IPS DF 4.7 (cell line): ENCODE results near the gene CFAP45.

Experiments used
- DNase-seq: peaks from one replicate; pipeline ENCODE4 v3.0.0-alpha.2; 2013; ENCODE audit warnings: low spot score; ENCODE audit errors: extremely low read depth

The CFAP45 gene

GRCh38 chr1:159879977-159880376 is 20.0 kb downstream of the CFAP45 start:
- DNase-seq, result no peak

DNA sequence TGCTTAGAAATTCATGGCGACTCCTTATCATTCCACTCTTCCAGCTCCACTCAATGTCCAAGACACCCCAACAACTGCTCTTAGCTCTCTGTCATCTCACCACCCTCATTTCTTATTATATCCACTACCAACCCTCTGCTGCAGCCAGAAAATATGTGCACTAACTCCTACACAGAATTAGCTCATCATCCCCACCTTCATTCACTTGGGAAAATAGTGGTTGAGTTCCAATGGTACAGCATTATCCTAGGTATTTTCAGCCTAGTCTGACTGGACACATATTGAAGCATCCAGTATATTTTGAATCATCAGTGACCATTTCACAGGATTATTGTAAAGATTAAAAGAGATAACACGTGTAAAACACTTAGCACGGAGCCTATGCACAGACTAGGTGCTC is 20.8 kb downstream of the CFAP45 start:
- no peak for DNase-seq

GRCh38 chr1:159877695-159878444 is 22.1 kb downstream of the CFAP45 start:
- no peak for DNase-seq

- no peak for DNase-seq
These were observed 26.3 kb downstream of the CFAP45 start for GRCh38 chr1:159873530-159874143.

DNA sequence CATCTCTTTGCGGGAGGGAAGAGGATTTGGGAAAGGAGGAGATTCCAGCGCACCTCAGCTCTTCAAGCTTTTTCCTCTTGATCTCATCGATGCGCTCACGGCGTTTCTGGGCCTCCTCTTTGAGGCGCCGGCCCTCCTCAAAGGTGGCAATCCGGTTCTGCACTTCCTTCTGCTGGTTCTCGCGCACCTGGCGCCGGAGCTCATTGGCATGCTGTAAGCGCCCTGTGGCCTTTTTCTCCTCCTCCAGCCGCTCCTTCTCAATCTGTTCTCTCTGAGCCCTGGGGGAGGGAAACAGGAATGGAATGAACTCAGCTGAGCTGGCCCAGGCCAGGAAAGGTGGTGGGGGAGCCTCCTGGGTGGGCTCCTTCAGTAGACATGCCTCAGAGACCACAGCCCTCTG is 27.1 kb downstream of the CFAP45 start:
- no peak for DNase-seq

GRCh38 chr1:159870704-159871103 is 29.3 kb downstream of the CFAP45 start:
- no peak for DNase-seq

- DNase-seq, result no peak
These were observed 30.4 kb downstream of the CFAP45 start for GRCh38 chr1:159869607-159870006.

DNA sequence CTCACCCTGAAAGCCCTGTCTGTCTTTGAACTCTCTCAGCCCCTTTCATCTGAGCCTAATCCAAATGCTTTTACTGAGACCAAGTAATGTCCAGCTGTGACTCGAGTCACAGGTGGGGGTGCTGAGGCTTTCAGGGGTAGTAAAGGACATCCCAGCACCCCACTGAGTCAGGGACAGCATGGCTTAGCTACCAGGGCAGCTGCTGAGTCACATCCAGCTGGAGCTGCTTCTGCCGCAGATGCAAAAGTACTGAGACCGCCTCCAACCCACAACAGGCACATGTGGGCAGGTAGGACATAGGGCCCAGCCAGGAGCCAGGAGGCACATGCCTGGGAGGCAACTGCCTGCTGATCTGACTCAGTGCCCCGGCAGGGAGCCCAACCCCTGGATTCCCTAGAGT is 30.8 kb downstream of the CFAP45 start:
- no peak for DNase-seq

DNA sequence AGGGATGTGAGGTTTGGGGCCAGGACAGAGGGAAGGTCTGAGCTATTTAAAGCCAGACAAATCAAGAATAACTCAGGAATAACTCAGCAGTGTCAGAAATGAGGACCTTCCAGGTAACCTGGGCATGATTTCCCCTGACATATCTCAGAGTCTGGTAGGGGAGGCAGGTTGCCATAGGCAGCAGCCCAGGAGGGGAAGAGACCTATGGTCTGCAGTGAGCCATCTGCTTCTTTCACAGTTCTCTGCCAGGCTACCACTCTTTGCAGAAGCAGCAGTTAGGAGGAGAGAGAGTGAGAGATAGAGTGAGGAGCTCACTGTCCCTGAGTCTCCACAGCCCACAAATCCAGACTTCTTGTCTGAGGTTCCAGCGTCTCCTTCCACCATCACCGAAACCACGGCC is 31.2 kb downstream of the CFAP45 start:
- no peak for DNase-seq

- no peak for DNase-seq
These were observed 32.3 kb downstream of the CFAP45 start for GRCh38 chr1:159867664-159868026.

DNA sequence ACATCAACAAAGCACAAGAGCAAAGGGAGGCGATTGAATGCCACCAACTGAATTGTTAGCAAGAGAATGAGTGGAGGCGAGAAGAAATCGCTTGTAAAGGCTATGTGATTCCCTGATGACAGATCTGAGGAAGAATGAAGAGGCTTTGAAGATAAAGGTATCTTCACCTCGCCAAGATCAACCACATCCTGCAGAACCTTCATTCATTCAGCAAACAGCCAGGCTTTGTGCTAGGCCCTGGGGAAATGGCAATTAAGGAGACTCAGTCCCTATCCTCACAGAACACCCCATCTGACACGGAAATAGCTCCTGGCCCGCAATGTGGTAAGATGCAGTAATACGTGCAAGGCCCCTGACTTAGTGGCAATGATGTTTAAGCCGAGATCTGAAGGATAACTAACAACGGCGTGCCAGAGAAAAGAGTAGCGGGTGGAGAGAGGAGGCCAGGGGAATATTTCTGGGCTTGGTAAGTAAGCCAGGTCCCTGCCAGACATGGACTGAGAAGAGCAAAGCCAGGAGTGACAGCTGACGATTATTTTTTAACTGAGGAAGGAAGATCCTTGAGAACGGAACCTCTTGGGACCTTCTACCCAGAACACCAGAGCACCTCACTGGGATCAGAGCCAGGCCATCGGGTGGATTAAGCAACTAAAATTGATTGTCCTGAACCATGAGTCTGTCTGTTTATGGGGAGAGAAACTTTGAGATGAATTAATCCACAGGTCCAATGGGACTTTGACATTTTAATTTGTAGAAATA is 32.9 kb downstream of the CFAP45 start:
- no peak for DNase-seq

DNA sequence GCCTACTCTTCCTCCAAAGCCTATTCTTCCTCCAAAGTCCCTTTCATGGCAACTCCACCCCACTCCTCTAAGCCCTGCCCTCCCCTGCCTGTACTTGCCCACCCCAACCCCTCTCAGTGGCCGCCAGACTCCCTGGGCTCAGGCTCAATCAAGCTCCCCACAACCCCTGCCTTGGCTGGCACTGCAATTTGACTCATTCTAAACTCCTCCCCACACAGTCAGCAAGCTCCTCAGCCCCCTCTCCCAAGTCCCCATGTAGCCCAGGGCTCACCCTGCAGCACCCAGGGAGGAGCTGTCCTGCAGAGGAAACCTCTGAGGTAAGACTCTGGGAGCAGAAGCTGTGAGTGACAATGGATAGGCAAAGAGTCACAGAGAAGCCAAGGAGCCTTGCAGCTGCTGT is 33.9 kb downstream of the CFAP45 start:
- DNase-seq, result no peak

- DNase-seq, result no peak
These were observed 35.7 kb downstream of the CFAP45 start for GRCh38 chr1:159864262-159864661.

DNA sequence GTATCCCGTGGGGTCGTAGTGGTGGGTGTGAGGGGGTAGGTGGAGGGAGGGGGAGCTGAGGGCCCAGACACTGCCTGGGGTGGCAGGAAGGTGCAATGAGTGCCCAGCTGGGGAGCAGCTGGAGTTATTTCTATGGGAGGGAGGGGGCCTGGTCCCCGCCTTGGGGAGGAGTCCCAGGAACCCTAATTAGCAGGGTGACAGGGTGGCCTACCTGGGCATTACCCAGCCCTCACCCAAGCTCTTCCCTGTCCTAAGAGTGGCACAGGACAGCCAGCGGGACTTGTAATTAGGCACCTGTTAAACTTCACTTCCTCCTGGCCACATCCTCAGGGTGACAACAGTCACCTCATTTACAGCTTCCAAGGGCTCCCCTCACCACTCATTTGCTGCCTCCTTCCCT is 37.4 kb downstream of the CFAP45 start, which contains the start of gene VSIG8:
Gene VSIG8 (minus strand): TSS at position 101 of the 400 bp plus-strand sequence. CDS start 136 bp downstream, outside the sequence.
- no peak for DNase-seq

- DNase-seq, result no peak
These were observed 37.9 kb downstream of the CFAP45 start for GRCh38 chr1:159862031-159862430.

DNA sequence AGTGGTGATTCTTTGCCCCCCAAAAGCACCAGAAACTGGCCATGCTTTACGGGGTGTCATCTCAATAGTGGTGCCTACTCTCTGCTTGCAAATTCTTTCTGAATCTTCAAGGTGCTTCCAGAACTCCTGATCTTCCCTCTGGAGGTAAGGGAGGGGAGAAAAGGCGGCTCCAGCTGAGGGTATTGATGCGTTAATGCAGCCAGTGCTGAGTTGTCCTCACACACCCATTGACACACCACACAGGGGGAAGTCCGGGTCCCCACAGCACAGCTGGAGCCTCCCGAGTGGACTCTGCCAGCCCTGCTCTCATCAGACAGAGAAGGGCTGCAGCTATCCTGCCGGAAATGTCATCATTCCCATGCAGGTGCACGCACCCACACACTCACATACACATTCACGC is 38.7 kb downstream of the CFAP45 start:
- no peak for DNase-seq

- no peak for DNase-seq
These were observed 39.5 kb downstream of the CFAP45 start for GRCh38 chr1:159860456-159860855.

DNA sequence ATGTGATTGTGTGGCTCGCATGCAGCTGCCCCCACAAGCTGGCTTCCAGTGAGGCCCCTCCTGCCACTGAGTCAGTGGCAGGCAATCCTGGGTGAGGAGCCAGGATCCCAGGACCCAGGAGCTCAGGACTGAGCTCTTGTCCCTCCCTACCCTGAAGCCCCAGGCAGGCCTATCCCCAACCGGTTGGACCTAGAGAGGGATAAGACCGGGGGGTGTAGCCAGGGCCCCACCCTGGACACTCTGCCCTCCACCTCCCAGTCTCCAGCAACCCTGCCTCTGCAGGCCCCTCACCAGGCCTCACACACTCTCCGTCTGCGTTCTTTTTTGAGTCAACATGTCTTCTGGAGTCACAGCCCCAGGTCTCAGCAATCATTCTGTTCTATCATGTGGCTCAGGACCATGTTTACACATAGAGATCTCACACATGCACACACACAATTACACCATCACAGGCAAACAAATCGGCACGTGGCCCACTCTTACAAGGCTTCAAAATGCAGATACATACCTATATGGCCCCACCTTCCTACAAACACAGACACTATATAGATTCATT is 40.1 kb downstream of the CFAP45 start:
- no peak for DNase-seq

DNA sequence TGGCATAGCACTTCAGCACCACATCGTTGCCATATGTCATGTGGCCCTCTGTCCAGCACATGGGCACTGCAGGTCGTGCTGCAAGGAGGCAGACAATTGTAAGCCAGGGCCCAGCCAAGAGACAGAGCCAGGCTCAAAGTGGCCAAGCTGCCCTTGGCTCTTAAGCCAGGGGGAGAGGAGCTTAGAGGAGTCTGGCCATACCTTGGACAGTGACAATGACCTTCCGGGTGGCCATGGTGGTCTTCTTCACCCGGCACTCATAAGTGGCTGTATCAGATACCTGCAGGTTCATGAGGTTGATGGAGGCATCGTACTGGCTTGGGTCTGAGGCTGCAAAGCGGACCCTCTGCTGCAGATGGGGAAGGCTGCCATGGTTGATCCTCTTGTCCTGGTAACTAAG is 42.1 kb downstream of the CFAP45 start:
- DNase-seq, result no peak

GRCh38 chr1:159856576-159856975 is 43.4 kb downstream of the CFAP45 start:
- no peak for DNase-seq

DNA sequence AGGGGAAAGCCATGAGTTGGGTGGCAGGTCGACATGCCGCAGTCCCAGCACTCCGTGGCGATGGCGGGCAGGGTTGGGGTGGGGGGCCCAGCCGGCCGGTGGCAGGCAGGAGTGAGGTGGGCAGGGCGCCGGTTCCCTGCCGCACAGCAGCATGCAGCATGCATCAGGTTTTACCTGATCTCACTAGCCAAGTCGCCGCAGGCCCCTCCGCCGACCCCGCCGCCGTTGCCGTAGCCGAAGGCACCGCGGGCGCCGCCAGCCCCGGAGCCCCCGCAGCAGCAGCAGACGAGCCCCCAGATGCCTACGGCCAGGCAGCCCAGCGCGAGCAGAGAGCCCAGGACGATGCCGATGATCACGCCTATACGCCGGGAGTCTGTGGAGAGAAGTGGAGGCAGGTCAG is 44.3 kb downstream of the CFAP45 start:
- DNase-seq, result no peak

DNA sequence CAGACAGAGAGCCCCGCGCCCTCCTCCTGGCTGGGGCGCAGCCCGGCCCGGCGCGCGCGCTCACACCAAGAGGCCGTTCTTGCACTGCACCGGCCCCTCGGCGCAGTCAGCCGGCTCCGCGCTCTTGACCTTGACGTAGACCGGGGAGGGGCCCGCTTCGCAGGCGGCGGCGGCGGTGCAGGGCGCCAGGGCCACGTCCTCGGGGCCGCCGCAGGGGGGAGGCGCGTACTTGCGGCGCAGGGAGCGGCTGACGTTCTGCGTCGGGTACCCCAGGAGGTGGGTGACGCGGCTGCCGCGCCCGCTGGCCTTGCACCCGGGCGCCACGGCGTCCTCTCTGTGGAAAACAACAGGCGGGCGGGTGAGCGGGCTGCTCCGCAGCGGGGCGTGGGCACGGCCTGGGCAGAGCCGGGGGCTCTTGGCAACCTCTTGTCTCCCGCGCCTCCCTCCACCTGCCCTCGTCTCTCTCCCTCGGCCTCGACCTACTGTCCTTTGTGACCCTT is 45.2 kb downstream of the CFAP45 start:
- no peak for DNase-seq
